Stimulated activated naive CD8-positive, alpha-beta T cell treated with anti-CD3 and anti-CD28 coated beads, Interleukin-15, amount 100 ng/mL, for 72 hours (primary cell): Measurements from ENCODE around the gene PLTP.
"Not testable (repeated sequence)": the region's sequence is repeated elsewhere in the genome, so short reads cannot be mapped to it uniquely, and the experiment has no call there.

Source experiments
- ATAC-seq: fragments of 150-1000 bp; cut with Tn5 transposase; 2 replicates; pipeline ENCODE4 v1.10.0; 2021; ENCODE audit warnings: mild to moderate bottlenecking, moderate library complexity
- DNase-seq, 2 donors: peaks; one replicate each; pipeline ENCODE4 v3.0.0; 2021 to 2022
- H3K27ac Mint-ChIP-seq, 2 donors: one replicate each; pipeline ENCODE4 v1.8.0; 2022; ENCODE audit warnings: mild to moderate bottlenecking in 2 of 2, mixed read lengths in 2 of 2, moderate library complexity in 2 of 2
- H3K27me3 Mint-ChIP-seq: one replicate; pipeline ENCODE4 v1.8.0; 2022; ENCODE audit warnings: mixed read lengths
- H3K4me1 Mint-ChIP-seq: one replicate; pipeline ENCODE4 v1.8.0; 2022; ENCODE audit warnings: mild to moderate bottlenecking, mixed read lengths
- H3K4me3 Mint-ChIP-seq, 2 donors: one replicate each; pipeline ENCODE4 v1.8.0; 2022; ENCODE audit warnings: mild to moderate bottlenecking in 2 of 2, mixed read lengths in 2 of 2, moderate library complexity in 1 of 2
- H3K9me3 Mint-ChIP-seq, 2 donors: one replicate each; pipeline ENCODE4 v1.8.0; 2022; ENCODE audit warnings: mixed read lengths in 2 of 2

The PLTP gene

DNA sequence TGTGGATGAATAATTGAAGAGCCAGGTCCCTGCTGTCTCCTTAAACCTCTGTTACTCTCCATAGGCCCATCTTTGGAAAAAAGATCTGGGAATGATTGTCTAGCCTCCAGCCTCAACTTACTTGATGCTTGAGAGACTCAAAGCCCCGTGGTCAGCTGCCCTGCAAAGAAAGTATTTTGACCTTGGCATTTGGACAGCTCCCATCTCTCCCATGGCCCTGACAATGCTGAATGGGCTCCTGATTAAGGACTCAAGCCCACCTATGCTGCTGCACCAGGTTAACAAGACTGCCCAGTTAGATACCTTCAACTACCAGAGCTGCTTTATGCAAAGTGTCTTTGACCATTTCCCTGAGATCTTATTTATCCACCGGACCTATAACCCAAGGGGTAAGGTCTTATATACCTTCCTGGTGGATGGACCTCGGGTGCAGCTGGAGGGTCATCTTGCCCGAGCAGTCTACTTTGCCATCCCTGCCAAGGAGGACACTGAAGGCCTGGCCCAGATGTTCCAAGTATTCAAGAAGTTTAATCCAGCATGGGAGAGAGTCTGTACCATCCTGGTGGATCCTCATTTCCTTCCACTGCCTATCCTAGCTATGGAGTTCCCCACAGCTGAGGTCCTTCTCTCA, 29.4 kb downstream of the PLTP start:
- DNase-seq = no peak
- peak overlapping the region in 1 of 2 donors; percentile 63 for H3K27ac Mint-ChIP-seq
- no peak for ATAC-seq

GRCh38 chr20:45880988-45881788, 30.8 kb downstream of the PLTP start, which contains the start of gene ZSWIM1:
Gene ZSWIM1 (plus strand): TSS chr20:45881227. CDS start chr20:45882593, 1,366 bp downstream.
- Mint-ChIP-seq H3K27ac (peak within 1 kb of the TSS; percentile 96 to 98), H3K4me3 (peak within 1 kb of the TSS; percentile 90 to 92), H3K4me1 (peaks cover 56% of the 10 kb centered on the region), H3K9me3 (no peaks in the 10 kb centered on the region), H3K27me3 (no peaks in the 10 kb centered on the region)
- peak; percentile 98 for ATAC-seq
- peak; percentile 98 for DNase-seq

More for the DNA sequence above, 29.4 kb downstream of the PLTP start:
- no peaks in the 10 kb centered on the region for H3K9me3 Mint-ChIP-seq
- no peaks in the 10 kb centered on the region for H3K27me3 Mint-ChIP-seq
- peaks cover 70% of the 10 kb centered on the region for H3K4me1 Mint-ChIP-seq
- peak overlapping the region; percentile 44 to 68 for H3K4me3 Mint-ChIP-seq

DNA sequence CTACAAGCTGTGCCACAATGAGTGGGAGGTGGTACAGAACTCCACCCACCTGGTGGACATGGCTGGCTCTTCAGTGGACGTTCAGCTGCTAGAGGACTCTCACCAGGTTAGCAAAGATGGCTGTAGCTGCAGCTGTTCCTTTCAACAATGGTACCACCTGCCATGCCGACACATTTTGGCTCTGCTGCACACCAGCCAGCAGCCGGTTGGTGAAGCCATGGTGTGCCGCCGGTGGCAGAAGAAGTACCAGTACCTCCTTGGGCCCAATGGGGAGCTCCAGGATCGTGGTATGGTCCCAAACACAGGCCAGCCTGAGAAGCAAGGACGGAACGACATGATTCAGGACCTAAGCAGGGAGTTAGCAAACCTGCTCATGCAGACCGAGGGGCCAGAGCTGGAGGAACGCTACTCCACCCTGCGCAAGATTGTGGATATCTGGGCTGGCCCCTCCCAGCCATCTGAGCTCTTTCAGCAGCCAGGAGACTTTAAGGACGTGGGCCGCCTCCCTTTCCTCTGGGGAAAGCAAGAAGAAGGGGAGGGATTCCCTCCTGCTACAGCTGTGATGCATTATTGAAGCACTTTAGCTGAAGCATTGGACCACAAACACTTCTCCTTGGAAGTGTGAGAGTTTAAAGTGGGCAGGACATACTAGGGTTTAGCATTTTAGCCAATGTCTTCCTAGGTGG, 33.7 kb downstream of the PLTP start:
- H3K27ac Mint-ChIP-seq = no peak overlapping the region
- no peaks in the 10 kb centered on the region for H3K9me3 Mint-ChIP-seq
- H3K4me3 Mint-ChIP-seq = no peak overlapping the region
- H3K27me3 Mint-ChIP-seq = no peaks in the 10 kb centered on the region
- H3K4me1 Mint-ChIP-seq = peaks cover 29% of the 10 kb centered on the region
- DNase-seq (no peak), ATAC-seq (no peak)

- H3K27me3 Mint-ChIP-seq = no peaks in the 10 kb centered on the region
- no peaks in the 10 kb centered on the region for H3K4me1 Mint-ChIP-seq
- DNase-seq = no peak
- H3K9me3 Mint-ChIP-seq = no peaks in the 10 kb centered on the region
- no peak for ATAC-seq
- peak overlapping the region in 1 of 2 donors; percentile 20 for H3K27ac Mint-ChIP-seq
- H3K4me3 Mint-ChIP-seq = no peak overlapping the region
These were observed 37.4 kb downstream of the PLTP start for GRCh38 chr20:45874576-45874975.

DNA sequence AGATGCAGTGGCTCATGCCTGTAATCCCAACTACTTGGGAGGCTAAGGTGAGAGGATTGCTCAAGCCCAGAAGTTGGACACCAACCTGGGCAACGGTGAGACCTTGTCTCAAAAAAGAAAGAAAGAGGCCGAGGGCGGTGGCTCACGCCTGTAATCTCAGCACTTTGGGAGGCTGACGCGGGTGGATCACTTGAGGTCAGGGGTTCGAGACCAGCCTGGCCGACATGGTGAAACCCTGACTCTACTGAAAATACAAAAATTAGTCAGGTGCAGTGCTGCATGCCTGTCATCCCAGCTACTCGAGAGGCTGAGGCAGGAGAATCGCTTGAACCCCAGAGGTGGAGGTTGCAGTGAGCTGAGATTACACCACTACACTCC, 37.9 kb downstream of the PLTP start:
- H3K27ac Mint-ChIP-seq, ATAC-seq, H3K4me3 Mint-ChIP-seq, H3K27me3 Mint-ChIP-seq, H3K4me1 Mint-ChIP-seq, DNase-seq, H3K9me3 Mint-ChIP-seq: not testable (repeated sequence)

- Mint-ChIP-seq H3K27ac (no peak overlapping the region), H3K4me3 (no peak overlapping the region), H3K9me3 (no peaks in the 10 kb centered on the region), H3K27me3 (no peaks in the 10 kb centered on the region), H3K4me1 (no peaks in the 10 kb centered on the region)
- ATAC-seq = no peak
- DNase-seq = no peak
These were observed 38.4 kb downstream of the PLTP start for GRCh38 chr20:45873409-45874103.

DNA sequence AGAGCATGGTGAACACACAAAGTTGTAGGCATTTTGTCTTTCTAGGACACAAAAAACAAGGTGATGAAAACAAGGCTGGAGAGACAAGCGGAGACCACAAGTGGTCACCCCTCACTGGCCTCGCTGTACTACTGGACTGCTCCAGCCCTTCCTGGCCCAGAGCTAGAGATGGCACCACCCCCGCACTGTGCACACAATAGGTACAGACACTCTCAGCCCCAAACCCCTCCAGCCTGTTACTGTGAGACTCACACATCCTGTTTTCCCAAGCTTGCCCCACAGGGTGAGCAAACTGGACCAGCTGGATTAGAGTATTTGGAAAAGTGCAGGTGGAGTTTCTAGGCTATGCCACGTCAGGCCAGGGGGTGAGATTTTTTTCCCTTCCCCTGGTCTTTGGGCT, 39.3 kb downstream of the PLTP start:
- no peak overlapping the region for H3K4me3 Mint-ChIP-seq
- no peak for DNase-seq

GRCh38 chr20:45867819-45868176, 44.2 kb downstream of the PLTP start:
- no peak overlapping the region for H3K4me3 Mint-ChIP-seq
- no peak overlapping the region for H3K27ac Mint-ChIP-seq
- no peaks in the 10 kb centered on the region for H3K9me3 Mint-ChIP-seq
- H3K4me1 Mint-ChIP-seq = no peaks in the 10 kb centered on the region
- DNase-seq = no peak
- no peak for ATAC-seq
- no peaks in the 10 kb centered on the region for H3K27me3 Mint-ChIP-seq

More for the DNA sequence above, 39.3 kb downstream of the PLTP start:
- H3K27me3 Mint-ChIP-seq = no peaks in the 10 kb centered on the region
- no peaks in the 10 kb centered on the region for H3K9me3 Mint-ChIP-seq
- H3K4me1 Mint-ChIP-seq = no peaks in the 10 kb centered on the region
- no peak for ATAC-seq
- H3K27ac Mint-ChIP-seq = no peak overlapping the region

DNA sequence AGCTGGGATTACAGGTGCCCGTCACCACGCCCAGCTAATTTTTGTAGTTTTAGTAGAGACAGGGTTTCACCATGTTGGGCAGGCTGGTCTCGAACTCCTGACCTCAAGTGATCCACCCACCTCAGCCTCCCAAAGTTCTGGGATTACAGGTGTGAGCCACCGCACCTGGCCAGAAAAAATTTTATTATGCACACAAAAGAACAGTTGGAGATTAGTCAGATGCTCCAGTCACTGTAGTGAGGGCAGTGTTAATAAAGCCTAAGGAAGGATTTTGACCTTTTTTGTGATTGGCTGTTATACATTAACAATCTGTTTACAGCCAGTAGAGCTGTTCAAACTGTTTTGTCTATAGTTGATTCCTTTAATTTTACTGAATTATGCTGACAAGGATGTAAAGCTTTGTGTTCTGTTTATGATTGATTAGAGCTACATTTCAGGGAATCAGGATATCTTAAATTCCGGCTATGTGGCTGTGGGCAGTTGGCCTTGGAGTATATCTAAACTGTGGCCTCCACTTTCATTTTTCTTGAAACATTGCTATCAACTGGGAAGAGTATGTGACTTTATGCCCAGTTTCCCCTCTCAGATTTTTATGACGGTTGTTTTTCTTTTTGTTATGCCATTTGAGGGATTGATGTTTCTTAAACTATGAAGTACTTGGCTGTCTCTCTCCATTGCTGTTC, 44.7 kb downstream of the PLTP start:
- Mint-ChIP-seq H3K27ac (no peak overlapping the region), H3K4me1 (no peaks in the 10 kb centered on the region), H3K27me3 (no peaks in the 10 kb centered on the region), H3K4me3 (no peak overlapping the region), H3K9me3 (no peaks in the 10 kb centered on the region)
- no peak for ATAC-seq
- DNase-seq = no peak

DNA sequence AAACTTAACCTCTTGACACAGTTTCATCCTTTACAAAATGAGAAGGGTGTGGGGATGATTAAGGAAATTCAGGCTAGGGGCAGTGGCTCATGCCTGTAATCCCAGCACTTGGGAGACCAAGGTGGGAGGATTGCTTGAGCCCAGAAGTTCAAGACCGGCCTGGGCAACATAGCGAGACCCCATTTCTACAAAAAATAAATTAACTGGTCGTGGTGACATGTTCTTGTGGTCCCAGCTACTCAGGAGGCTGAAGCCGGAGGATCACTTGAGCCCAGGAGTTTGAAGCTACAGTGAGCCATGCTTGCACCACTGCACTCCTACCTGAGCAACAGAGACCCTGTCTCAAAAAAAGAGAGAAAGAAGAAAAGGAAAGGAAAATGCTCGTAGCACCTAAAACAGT, 45.5 kb downstream of the PLTP start:
- no peak for ATAC-seq
- H3K27ac Mint-ChIP-seq = no peak overlapping the region
- H3K4me1 Mint-ChIP-seq = no peaks in the 10 kb centered on the region
- no peaks in the 10 kb centered on the region for H3K27me3 Mint-ChIP-seq
- DNase-seq = no peak
- no peaks in the 10 kb centered on the region for H3K9me3 Mint-ChIP-seq
- no peak overlapping the region for H3K4me3 Mint-ChIP-seq

- Mint-ChIP-seq H3K4me3 (no peak overlapping the region), H3K4me1 (peaks cover 14% of the 10 kb centered on the region), H3K27me3 (no peaks in the 10 kb centered on the region), H3K27ac (no peak overlapping the region), H3K9me3 (no peaks in the 10 kb centered on the region)
- no peak for ATAC-seq
- DNase-seq = no peak
These were observed 48.1 kb downstream of the PLTP start for GRCh38 chr20:45863543-45864470.

DNA sequence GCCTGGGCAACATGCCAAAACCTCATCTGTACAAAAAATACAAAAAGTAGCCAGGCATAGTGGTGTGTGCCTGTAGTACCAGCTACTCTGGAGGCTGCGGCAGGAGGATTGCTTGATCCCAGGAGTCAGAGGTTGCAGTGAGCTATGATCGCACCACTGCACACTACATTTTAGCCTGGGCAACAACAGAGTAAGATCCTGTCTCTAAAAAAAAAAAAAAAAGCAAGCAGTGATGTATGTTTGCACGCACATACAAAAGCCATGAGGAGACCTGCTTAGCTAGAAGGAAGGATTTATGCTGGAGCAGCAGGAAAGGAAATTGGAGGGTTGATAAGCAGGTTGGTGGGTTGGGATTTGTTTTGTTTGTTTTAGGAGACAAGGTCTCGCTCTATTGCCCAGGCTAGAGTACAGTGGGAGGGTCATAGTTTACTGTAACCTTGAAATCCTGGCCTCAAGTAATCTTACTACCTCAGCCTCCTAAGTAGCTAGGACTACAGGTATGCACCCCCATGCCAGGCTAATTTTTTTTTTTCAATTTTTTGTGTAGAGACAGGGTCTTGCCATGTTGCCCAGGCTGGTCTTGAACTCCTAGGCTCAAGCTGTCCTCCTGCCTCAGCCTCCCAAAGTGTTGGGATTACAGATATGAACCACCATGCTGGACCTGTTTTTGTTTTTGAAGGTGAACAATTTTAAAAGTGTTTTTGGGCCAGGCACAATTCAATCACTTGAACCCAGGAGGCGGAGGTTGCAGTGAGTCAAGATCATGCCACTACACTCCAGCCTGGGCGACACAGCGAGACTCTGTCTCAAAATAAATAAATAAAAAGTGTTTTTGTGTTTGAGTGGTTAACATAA, 50.5 kb downstream of the PLTP start:
- Mint-ChIP-seq H3K4me1 (peaks cover 31% of the 10 kb centered on the region), H3K4me3 (no peak overlapping the region), H3K27me3 (no peaks in the 10 kb centered on the region), H3K9me3 (no peaks in the 10 kb centered on the region), H3K27ac (peak overlapping the region in 1 of 2 donors; percentile 1)
- ATAC-seq (no peak), DNase-seq (no peak)

GRCh38 chr20:45860560-45861220, 51.3 kb downstream of the PLTP start:
- Mint-ChIP-seq H3K4me3 (no peak overlapping the region), H3K9me3 (no peaks in the 10 kb centered on the region), H3K27me3 (no peaks in the 10 kb centered on the region), H3K27ac (no peak overlapping the region), H3K4me1 (peaks cover 38% of the 10 kb centered on the region)
- DNase-seq (no peak), ATAC-seq (no peak)
